H9 (cell line): Measurements from ENCODE around the gene CORO1C. TPM values are rescaled to one million over a fixed set of nuclear protein-coding genes. Genes with fewer than 3 reads are reported as not detected.
A peak's percentile ranks its signal among the peaks of the same experiment; 100 is the strongest.

ENCODE experiments used
- DNase-seq: peaks from one replicate; pipeline ENCODE4 v3.0.0-alpha.2; 2017
- H2AFZ ChIP-seq: one replicate; pipeline ENCODE4 v1.6.1; 2013; ENCODE audit warnings: mild to moderate bottlenecking, low read length, control low read depth, moderate library complexity
- H2AK5ac ChIP-seq: 2 replicates; pipeline ENCODE4 v1.6.1; 2013; ENCODE audit warnings: low read length, control low read depth, mixed read lengths; ENCODE audit not compliant: insufficient read length
- H2BK120ac ChIP-seq: one replicate; pipeline ENCODE4 v1.6.1; 2013; ENCODE audit warnings: low read depth, mild to moderate bottlenecking, low read length, control low read depth, inconsistent platforms; ENCODE audit not compliant: poor library complexity, severe bottlenecking
- H2BK12ac ChIP-seq: 2 replicates; pipeline ENCODE4 v1.6.1; 2013; ENCODE audit warnings: low read length, control low read depth, mixed read lengths, low read depth; ENCODE audit not compliant: insufficient read length
- H2BK15ac ChIP-seq: 2 replicates; pipeline ENCODE4 v1.6.1; 2013; ENCODE audit warnings: low read depth, low read length, control low read depth
- H2BK20ac ChIP-seq: one replicate; pipeline ENCODE4 v1.6.1; 2013; ENCODE audit warnings: low read depth, mild to moderate bottlenecking, low read length, control low read depth, inconsistent platforms; ENCODE audit not compliant: poor library complexity, severe bottlenecking
- H2BK5ac ChIP-seq: 2 replicates; pipeline ENCODE4 v1.6.1; 2013; ENCODE audit warnings: low read length, control low read depth, mixed read lengths; ENCODE audit not compliant: insufficient read length
- H3K14ac ChIP-seq: 2 replicates; pipeline ENCODE4 v1.6.1; 2013; ENCODE audit warnings: low read length, control low read depth; ENCODE audit not compliant: insufficient read depth
- H3K18ac ChIP-seq: 2 replicates; pipeline ENCODE4 v1.6.1; 2013; ENCODE audit warnings: low read depth, mild to moderate bottlenecking, mixed read lengths, low read length, control low read depth; ENCODE audit not compliant: insufficient read length
- H3K23ac ChIP-seq: 2 replicates; pipeline ENCODE4 v1.6.1; 2013; ENCODE audit warnings: low read length, control low read depth, mixed read lengths, low read depth; ENCODE audit not compliant: insufficient read length
- H3K23me2 ChIP-seq: 2 replicates; pipeline ENCODE4 v1.6.1; 2013; ENCODE audit warnings: low read depth, mild to moderate bottlenecking, mixed read lengths, low read length, control low read depth; ENCODE audit not compliant: insufficient read length, poor library complexity, severe bottlenecking
- H3K27ac ChIP-seq: 2 replicates; pipeline ENCODE4 v1.5.1; 2013; ENCODE audit warnings: low read length, control low read depth, mixed read lengths, low read depth; ENCODE audit not compliant: insufficient read length
- H3K27me3 ChIP-seq: 2 replicates; pipeline ENCODE4 v1.6.1; 2013; ENCODE audit warnings: low read length, control low read depth, inconsistent platforms; ENCODE audit not compliant: insufficient read depth
- H3K4ac ChIP-seq: 2 replicates; pipeline ENCODE4 v1.6.1; 2013; ENCODE audit warnings: low read depth, mild to moderate bottlenecking, control low read depth, inconsistent platforms, low read length, moderate library complexity
- H3K4me1 ChIP-seq: 2 replicates; pipeline ENCODE4 v1.6.1; 2013; ENCODE audit warnings: low read length, control low read depth, inconsistent platforms; ENCODE audit not compliant: insufficient read depth
- H3K4me2 ChIP-seq: 2 replicates; pipeline ENCODE4 v1.6.1; 2013; ENCODE audit warnings: low read length, control low read depth, mixed read lengths; ENCODE audit not compliant: insufficient read length, insufficient read depth
- H3K56ac ChIP-seq: 2 replicates; pipeline ENCODE4 v1.6.1; 2013; ENCODE audit warnings: low read depth, mild to moderate bottlenecking, mixed read lengths, low read length, control low read depth; ENCODE audit not compliant: insufficient read length
- H3K79me1 ChIP-seq: 2 replicates; pipeline ENCODE4 v1.6.1; 2013; ENCODE audit warnings: low read depth, mild to moderate bottlenecking, moderate library complexity, low read length, control low read depth, inconsistent platforms; ENCODE audit not compliant: insufficient read depth, poor library complexity, severe bottlenecking
- H3K79me2 ChIP-seq: 2 replicates; pipeline ENCODE4 v1.6.1; 2013; ENCODE audit warnings: low read length, control low read depth, inconsistent platforms; ENCODE audit not compliant: insufficient read depth
- H3K9ac ChIP-seq: 2 replicates; pipeline ENCODE4 v1.6.1; 2013; ENCODE audit warnings: low read length, control low read depth, mixed read lengths; ENCODE audit not compliant: insufficient read length; ENCODE audit errors: extremely low read depth
- H3K9me3 ChIP-seq: one replicate; pipeline ENCODE4 v1.6.1; 2013; ENCODE audit warnings: low read depth, low read length, inconsistent platforms; ENCODE audit not compliant: control insufficient read depth
- H3T11ph ChIP-seq: one replicate; pipeline ENCODE4 v1.6.1; 2013; ENCODE audit warnings: mild to moderate bottlenecking, low read length, control low read depth, inconsistent platforms
- H4K20me1 ChIP-seq: one replicate; pipeline ENCODE4 v1.6.1; 2013; ENCODE audit not compliant: control insufficient read depth, insufficient read length, insufficient read depth
- H4K5ac ChIP-seq: 2 replicates; pipeline ENCODE4 v1.6.1; 2013; ENCODE audit warnings: low read depth, mild to moderate bottlenecking, mixed read lengths, low read length, control low read depth; ENCODE audit not compliant: insufficient read length
- H4K8ac ChIP-seq: replicated peaks from 2 replicates; pipeline ENCODE4 v1.6.1; 2013; ENCODE audit warnings: low read length, control low read depth, mixed read lengths, low read depth; ENCODE audit not compliant: insufficient read length
- H4K91ac ChIP-seq: 2 replicates; pipeline ENCODE4 v1.6.1; 2013; ENCODE audit warnings: low read depth, mild to moderate bottlenecking, moderate library complexity, mixed read lengths, low read length, control low read depth; ENCODE audit not compliant: insufficient read length
- H3K27ac Mint-ChIP-seq, 3 experiments: 2 replicates in 2 of 3; 3 replicates in 1 of 3; pipeline ENCODE4 v1.8.0; 2020 to 2021; ENCODE audit warnings: mixed read lengths in 3 of 3, mild to moderate bottlenecking in 1 of 3, moderate library complexity in 1 of 3
- H3K27me3 Mint-ChIP-seq: 2 replicates; pipeline ENCODE4 v1.8.0; 2021; ENCODE audit warnings: low read depth, mild to moderate bottlenecking, moderate library complexity, mixed read lengths
- H3K36me3 Mint-ChIP-seq, 3 experiments: 2 replicates in 2 of 3; 3 replicates in 1 of 3; pipeline ENCODE4 v1.8.0; 2020 to 2021; ENCODE audit warnings: low read depth in 3 of 3, mixed read lengths in 3 of 3; ENCODE audit not compliant: insufficient read depth in 1 of 3
- H3K4me1 Mint-ChIP-seq, 2 experiments: 2 replicates each; pipeline ENCODE4 v1.8.0; 2020; ENCODE audit warnings: mixed read lengths in 2 of 2
- H3K4me3 Mint-ChIP-seq, 2 experiments: 2 replicates in 1 of 2; 3 replicates in 1 of 2; pipeline ENCODE4 v1.8.0; 2020 to 2021; ENCODE audit warnings: mild to moderate bottlenecking in 2 of 2, mixed read lengths in 2 of 2, moderate library complexity in 1 of 2
- H3K9me3 Mint-ChIP-seq, 2 experiments: 2 replicates in 1 of 2; 3 replicates in 1 of 2; pipeline ENCODE4 v1.8.0; 2020; ENCODE audit warnings: mild to moderate bottlenecking in 2 of 2, mixed read lengths in 2 of 2, moderate library complexity in 1 of 2
- WGBS: extraction: QIAGEN DNeasy Blood & Tissue Kit; methylation state at CpG from one replicate; pipeline ENCODE4 v1.1.7; 2013; ENCODE audit warnings: missing lambda C conversion rate, low lambda C conversion rate, mixed read lengths; ENCODE audit not compliant: insufficient read length; ENCODE audit errors: extremely low coverage; 5-methylcytosine and 5-hydroxymethylcytosine counted together
- total RNA-seq: library from RNA; stranded (reverse); gene quantifications from 2 replicates; pipeline ENCODE4 v1.2.1, GENCODE V29; 2021
- TF ChIP-seq, protein P1 (sequence below): fragments of 200-600 bp; sonication (generic); conservative IDR thresholded peaks from 3 replicates; pipeline ENCODE4 v1.8.0; 2021; ENCODE audit warnings: antibody characterized with exemption, mild to moderate bottlenecking

The CORO1C gene
- total RNA-seq, 1 experiment from 2014 or later = 154 TPM

DNA sequence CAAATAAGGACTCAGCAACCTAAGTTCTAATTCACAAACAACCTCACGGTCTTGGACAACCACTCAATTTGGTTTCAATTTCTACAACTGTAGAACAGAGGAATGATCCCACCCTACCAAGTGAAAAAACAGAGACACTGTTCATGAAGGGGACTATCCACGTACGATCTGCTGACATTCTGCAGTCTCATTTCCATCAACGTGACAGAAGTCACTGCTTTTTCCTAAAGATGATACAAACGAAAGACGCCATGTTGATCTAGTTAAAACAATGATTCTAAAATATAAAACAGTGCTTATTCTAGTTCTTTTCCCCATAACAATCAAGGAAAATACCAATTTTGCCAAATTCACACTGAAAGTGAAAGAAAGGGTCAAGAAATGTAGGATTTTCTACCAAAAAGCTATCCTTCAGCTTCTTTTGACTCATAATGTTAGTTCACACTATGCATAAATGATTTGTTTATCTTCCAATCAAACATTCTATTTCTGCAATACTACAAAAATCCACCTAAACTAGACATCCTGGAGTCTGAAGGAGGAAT is 38.1 kb downstream of the CORO1C start:
- Histone ChIP-seq H3K4me2 (no peak overlapping the region), H3K9me3 (no peaks in the 10 kb centered on the region), H3K56ac (no peak overlapping the region), H2AFZ (no peak overlapping the region), H4K5ac (no peak overlapping the region), H4K8ac (no peak overlapping the region), H4K91ac (no peak overlapping the region), H3K27me3 (no peaks in the 10 kb centered on the region), H3K4ac (no peak overlapping the region), H3K27ac (no peak overlapping the region), H3K79me1 (no peaks in the 10 kb centered on the region), H2BK5ac (no peak overlapping the region), H2BK20ac (no peak overlapping the region), H3K23ac (no peak overlapping the region), H3K14ac (no peak overlapping the region), H4K20me1 (no peaks in the 10 kb centered on the region), H2BK15ac (no peak overlapping the region), H3K79me2 (peaks cover 4% of the 10 kb centered on the region; the same call in 1 of the 2 replicates), H3K18ac (no peak overlapping the region), H3K23me2 (no peaks in the 10 kb centered on the region), H2AK5ac (no peak overlapping the region), H2BK12ac (no peak overlapping the region), H3K9ac (no peak overlapping the region), H3K4me1 (peaks cover 9% of the 10 kb centered on the region; the same call in 1 of the 2 replicates), H3T11ph (no peak overlapping the region), H2BK120ac (no peak overlapping the region)
- Mint-ChIP-seq H3K27ac (peak overlapping the region; percentile 76 to 91 (median 89); a peak in 5 of 7 replicates), H3K36me3 (peaks cover 9 to 30% (median 12%) of the 10 kb centered on the region in 3 experiments), H3K9me3 (no peaks in the 10 kb centered on the region), H3K4me1 (peaks cover 55 to 57% of the 10 kb centered on the region in 2 experiments), H3K4me3 (no peak overlapping the region), H3K27me3 (no peaks in the 10 kb centered on the region)
- WGBS = no CpG with 5 or more reads among the region's 6 CpGs
- DNase-seq = no peak
- TF ChIP-seq, protein P1, sequence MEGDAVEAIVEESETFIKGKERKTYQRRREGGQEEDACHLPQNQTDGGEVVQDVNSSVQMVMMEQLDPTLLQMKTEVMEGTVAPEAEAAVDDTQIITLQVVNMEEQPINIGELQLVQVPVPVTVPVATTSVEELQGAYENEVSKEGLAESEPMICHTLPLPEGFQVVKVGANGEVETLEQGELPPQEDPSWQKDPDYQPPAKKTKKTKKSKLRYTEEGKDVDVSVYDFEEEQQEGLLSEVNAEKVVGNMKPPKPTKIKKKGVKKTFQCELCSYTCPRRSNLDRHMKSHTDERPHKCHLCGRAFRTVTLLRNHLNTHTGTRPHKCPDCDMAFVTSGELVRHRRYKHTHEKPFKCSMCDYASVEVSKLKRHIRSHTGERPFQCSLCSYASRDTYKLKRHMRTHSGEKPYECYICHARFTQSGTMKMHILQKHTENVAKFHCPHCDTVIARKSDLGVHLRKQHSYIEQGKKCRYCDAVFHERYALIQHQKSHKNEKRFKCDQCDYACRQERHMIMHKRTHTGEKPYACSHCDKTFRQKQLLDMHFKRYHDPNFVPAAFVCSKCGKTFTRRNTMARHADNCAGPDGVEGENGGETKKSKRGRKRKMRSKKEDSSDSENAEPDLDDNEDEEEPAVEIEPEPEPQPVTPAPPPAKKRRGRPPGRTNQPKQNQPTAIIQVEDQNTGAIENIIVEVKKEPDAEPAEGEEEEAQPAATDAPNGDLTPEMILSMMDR = no peak
